Metanephros (tissue), 2 donors: ENCODE measurements around the gene NEU3. TPM values are rescaled to one million over a fixed set of nuclear protein-coding genes. Genes with fewer than 3 reads are reported as not detected.

Experiments used
- small RNA-seq: library from RNA; depleted of rRNA; stranded (forward); fragments of <200 nt; gene quantifications from one replicate; pipeline ENCODE3, GENCODE V24; 2014; ENCODE audit warnings: low replicate concordance
- total RNA-seq: library from RNA; depleted of rRNA; stranded (reverse); fragments of >200 nt; gene quantifications from one replicate; pipeline ENCODE4 v1.2.3, GENCODE V29; 2014

The NEU3 gene, protein sequence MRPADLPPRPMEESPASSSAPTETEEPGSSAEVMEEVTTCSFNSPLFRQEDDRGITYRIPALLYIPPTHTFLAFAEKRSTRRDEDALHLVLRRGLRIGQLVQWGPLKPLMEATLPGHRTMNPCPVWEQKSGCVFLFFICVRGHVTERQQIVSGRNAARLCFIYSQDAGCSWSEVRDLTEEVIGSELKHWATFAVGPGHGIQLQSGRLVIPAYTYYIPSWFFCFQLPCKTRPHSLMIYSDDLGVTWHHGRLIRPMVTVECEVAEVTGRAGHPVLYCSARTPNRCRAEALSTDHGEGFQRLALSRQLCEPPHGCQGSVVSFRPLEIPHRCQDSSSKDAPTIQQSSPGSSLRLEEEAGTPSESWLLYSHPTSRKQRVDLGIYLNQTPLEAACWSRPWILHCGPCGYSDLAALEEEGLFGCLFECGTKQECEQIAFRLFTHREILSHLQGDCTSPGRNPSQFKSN
- total RNA-seq = 15.2 TPM

DNA sequence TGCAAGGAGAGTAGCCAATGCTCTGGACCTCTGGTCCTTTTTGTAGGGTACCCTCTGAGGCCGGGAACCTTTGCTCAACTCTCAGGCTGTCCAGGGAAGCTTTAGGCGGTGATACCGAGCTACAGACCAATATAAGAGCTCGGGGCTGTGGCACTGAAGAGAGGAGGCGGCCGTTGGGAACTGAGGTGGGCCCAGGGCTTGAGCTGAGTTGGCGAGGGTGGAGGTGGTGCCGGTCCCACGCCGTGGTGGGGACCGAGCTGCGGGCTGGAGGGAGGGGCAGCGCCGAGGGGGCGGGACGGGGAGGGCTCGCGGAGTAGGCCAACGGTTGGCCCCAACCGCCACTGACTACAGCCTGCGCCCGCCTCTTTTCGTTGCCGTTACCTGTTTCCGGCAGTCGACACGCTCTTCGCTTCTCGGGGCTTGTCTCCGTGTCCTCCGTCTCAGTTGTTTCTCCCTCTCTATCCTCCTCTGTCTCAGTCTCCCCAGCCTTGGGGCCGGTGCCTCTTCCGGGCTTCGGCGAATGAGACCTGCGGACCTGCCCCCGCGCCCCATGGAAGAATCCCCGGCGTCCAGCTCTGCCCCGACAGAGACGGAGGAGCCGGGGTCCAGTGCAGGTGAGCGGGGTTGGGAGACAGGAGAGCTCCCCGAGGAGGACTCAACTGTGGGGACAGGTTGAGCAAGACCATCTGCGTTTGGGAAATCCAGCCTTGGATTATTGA, at the start of gene NEU3:
Gene NEU3 (plus strand): TSS at position 393 of the 719 bp plus-strand sequence. CDS start 128 bp downstream, at position 521.

DNA sequence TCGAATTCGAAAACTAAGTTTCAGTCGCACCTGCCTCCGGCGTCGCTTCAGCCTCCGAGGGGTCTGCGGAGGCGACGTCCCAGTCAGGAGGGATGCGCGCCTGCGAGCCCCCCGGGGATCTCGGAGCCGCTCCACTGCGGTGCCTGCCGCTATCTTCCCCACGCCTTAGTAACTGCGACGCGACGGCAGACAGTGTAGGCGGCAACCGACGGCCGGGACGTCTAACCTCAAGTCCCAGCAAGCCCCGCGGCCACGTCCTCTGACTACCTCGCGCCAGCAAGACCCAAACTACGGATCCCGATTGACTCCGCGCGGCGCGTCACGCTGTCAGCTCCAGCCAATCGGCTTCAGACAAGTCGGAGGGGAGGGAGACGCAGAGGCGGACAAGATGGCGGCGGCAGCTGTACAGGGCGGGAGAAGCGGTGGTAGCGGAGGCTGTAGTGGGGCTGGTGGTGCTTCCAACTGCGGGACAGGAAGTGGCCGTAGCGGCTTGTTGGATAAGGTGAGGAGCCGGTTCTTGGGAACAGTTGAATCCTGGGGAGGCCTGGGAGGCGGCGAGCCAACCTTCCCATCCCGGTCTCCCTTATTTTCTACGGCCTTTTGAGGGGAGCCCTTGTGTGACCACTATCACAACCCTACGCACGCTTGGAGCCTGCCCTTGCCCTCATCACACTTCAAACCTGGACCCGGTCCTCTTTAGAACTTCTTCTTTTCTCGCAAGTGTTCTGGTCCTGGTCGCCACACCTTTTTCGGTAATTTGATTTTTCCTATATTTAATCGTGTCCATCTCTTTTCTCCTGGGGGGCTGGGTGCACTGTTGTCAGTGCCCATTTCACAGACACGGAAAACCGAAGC, 39.6 kb upstream of the NEU3 start, which contains the start of the genes SPCS2 and XRRA1:
Gene SPCS2 (plus strand): TSS at position 369 of the 855 bp plus-strand sequence. CDS start 20 bp downstream, at position 389.
Gene XRRA1 (minus strand): TSS at position 194 of the 855 bp plus-strand sequence. CDS start 8,213 bp downstream, outside the sequence.

Small RNAs within 50 kb of the gene (small RNA-seq; reads per million reads assigned to genes)
- not detected for gene RNU6-216P

Other genes with a start within 250 kb of the NEU3 start
- gene RNF169, start 240.1 kb upstream of the NEU3 start, total RNA-seq = 23.6 TPM
- gene XRRA1, start 39.8 kb upstream of the NEU3 start, total RNA-seq = 16.5 TPM
- 66.3 TPM for gene SPCS2, start 39.7 kb upstream of the NEU3 start, total RNA-seq
- gene OR2AT4, start 107.9 kb downstream of the NEU3 start, total RNA-seq = not detected
- gene SLCO2B1, start 162.2 kb downstream of the NEU3 start, total RNA-seq = 15.9 TPM